ENCODE measurements around the gene CPED1.
"Not testable (repeated sequence)": the region's sequence is repeated elsewhere in the genome, so short reads cannot be mapped to it uniquely, and the experiment has no call there.

CPED1 gene

DNA sequence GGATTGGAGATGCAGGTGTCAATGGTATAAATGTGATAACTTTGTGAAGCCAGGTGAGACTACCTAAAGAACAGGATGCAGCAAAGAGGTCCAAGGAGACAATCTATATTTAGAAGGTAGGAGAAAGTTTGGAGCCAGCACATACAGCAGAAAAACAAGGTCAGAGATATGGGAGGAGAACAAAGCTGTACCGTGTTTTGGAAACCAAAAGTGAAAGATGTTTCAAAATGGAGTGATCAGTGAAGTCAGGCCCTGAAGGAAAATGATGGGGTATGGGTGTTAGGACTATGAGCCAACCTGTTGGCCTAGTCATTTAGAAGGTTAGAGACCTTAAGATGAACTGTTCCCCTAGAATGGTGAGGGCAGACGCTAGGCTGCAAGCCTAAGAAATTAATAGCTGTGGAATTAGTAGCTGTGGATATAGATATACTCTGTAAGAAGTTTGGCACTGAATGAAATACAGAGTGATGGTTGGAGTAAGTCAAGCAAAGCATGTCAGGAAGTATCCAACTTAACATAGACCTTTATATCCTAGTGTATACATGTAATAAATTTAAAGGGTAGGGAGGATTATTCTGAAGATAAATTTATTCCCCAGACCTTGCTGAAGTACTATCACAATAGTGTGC is 190.5 kb downstream of the CPED1 start:
- no peak for DNase-seq (ENCODE audit: low read depth in 1 of 2, low spot score in 1 of 2)

DNA sequence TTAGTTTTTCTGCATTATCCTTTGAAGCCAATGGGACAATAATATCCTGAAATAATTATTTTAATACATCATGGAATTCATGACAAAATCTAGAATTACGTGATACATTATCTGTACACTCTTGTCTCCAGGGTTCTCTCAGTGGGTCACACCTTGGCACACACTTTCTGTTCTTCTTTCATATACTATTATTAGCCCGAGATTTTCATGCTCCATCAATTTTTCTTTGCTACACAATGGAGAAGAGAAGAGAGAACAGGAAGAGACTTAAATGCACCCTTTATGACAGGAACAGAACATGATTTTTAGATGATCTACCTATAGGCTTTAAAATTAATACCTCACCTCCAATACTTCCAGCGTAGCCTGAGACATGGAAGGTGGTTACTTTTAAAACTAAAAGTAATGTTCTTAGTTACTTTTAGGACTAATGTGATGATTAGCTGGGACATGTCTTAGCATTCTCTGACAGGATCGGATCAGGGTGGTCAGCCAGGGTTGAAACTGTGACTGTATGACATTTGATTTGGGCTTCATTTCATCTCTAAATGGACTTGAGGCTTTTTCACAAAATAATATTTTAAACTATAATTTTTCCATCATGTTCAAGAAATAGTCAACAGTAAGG is 192.0 kb downstream of the CPED1 start:
- DNase-seq (ENCODE audit: low read depth in 1 of 2, low spot score in 1 of 2): no peak

DNA sequence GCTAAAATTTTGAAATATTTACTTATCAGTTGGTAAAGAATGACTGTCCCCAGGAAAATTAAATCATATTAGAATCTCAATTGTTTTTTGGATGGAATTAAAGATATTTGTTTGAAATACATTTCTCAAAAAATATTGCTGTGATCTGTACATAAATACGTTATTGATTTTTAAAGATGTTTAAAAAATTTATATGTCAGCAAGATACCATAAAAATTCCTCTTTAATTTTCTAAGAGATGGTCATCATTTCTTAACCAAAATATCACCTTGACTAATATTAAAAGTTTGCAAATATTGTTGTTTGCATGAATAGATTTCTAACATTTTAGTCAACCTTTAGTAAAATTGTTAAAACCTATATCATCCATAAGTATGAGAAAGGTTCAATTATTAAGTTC is 192.8 kb downstream of the CPED1 start:
- no peak for DNase-seq (ENCODE audit: low read depth in 1 of 2, low spot score in 1 of 2)

DNA sequence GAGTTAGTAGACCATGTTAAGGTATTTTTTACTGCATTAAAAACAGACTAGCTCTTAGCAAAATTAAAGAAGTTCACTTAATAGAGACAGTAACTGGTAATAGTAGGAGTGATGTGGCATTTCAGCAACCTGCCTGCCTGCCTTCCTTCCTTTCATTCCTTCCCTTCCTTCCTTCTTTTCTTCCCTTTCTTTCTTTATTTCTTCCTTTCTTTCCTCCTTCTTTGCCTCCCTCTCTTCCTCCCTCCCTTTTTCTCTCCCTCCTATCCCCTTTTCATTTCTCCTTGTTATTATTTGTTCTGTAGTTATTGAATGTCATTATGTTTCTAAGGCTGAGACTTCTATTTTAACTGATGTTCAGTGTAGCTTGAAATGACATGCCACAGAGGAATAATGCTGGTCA is 193.8 kb downstream of the CPED1 start:
- DNase-seq (ENCODE audit: low read depth in 1 of 2, low spot score in 1 of 2): no peak

- DNase-seq (ENCODE audit: low read depth in 1 of 2, low spot score in 1 of 2): no peak
Observed at GRCh38 chr7:121182902-121183301, 194.4 kb downstream of the CPED1 start.

DNA sequence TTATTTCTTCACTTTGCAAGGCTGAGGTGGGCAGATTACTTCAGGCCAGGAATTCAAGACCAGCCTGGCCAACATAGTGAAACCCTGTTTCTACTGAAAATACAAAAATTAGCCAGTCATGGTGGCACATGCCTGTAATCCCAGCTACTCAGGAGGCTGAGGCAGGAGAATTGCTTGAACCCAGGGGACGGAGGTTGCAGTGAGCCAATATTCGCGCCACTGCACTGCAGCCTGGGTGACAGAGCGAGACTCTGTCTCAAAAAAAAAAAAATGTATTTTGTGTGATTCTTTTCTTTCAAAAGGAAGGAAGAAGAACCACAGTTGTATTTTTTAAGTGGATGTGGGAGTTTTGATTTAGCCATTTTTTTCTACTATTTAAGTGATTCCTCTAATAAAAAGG is 195.4 kb downstream of the CPED1 start:
- not testable (repeated sequence) for DNase-seq (ENCODE audit: low read depth in 1 of 2, low spot score in 1 of 2)

- no peak for DNase-seq (ENCODE audit: low read depth in 1 of 2, low spot score in 1 of 2)
Observed at GRCh38 chr7:121186746-121187145, 198.2 kb downstream of the CPED1 start.

GRCh38 chr7:121187222-121187621 is 198.7 kb downstream of the CPED1 start:
- no peak for DNase-seq (ENCODE audit: low read depth in 1 of 2, low spot score in 1 of 2)

- no peak for DNase-seq (ENCODE audit: low read depth in 1 of 2, low spot score in 1 of 2)
Observed at GRCh38 chr7:121187676-121188075, 199.2 kb downstream of the CPED1 start.

GRCh38 chr7:121192834-121193233 is 204.3 kb downstream of the CPED1 start:
- DNase-seq (ENCODE audit: low read depth in 1 of 2, low spot score in 1 of 2): no peak

DNA sequence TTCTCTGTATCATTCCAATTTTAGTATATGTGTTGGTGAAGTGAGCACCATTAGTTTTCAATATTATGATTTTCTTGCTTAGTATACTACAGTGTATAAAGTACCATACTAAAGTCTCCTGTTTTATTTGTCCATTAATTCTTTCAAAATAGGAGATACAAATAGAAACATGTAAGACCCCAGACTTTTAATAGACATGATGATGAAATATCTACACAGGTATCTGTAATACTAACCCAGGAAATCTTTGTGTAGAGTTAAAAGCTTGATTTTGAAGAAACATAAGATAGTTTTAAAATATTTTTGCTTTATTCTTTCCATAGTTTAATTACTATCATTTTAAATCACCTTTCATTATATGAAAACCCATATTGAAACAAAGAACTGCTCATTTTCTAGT is 206.5 kb downstream of the CPED1 start:
- no peak for DNase-seq (ENCODE audit: low read depth in 1 of 2, low spot score in 1 of 2)

DNA sequence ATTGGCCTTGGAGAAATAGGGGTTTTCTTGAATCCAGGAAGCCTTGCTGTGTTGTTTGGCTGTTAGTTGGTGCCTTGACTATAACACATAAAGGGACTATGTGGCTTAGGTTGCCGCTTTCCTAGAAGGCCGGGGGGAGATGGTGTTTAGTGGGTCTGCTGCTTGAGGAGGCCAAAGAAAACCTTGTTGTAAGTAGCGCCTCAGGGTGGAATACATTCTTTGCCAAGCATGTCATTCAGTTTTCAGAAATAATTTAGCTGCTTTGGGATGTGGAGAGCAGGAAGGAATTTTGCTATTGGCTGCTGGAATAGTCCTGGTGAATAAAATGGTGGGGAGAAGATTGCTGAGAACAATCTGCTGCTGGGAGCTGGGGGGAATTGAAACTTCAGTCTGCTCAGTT is 207.4 kb downstream of the CPED1 start:
- DNase-seq (ENCODE audit: low read depth in 1 of 2, low spot score in 1 of 2): no peak

GRCh38 chr7:121196286-121196685 is 207.8 kb downstream of the CPED1 start:
- no peak for DNase-seq (ENCODE audit: low read depth in 1 of 2, low spot score in 1 of 2)

- no peak for DNase-seq (ENCODE audit: low read depth in 1 of 2, low spot score in 1 of 2)
Observed at GRCh38 chr7:121197455-121197854, 208.9 kb downstream of the CPED1 start.

- no peak for DNase-seq (ENCODE audit: low read depth in 1 of 2, low spot score in 1 of 2)
Observed at GRCh38 chr7:121198502-121198901, 210.0 kb downstream of the CPED1 start.

GRCh38 chr7:121202125-121202524 is 213.6 kb downstream of the CPED1 start:
- no peak for DNase-seq (ENCODE audit: low read depth in 1 of 2, low spot score in 1 of 2)

DNA sequence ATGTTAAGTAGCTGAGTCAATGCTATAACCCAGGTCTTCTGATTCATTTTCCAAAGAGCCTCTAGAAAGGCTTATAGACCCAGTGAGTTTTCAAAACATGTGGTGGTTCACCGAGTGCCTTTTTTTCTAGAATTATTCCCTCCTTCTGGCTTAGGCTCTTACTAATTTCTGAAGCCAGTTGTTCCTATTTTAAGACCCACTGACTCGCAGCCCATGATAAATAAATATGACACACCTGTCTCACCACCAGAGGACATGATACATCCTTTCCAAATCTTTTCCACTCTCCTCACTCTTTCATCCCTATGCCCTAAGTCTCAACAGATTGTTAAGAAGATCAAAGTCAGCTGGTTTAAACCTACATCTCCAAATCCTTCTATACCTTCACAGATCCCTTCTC is 214.3 kb downstream of the CPED1 start:
- DNase-seq (ENCODE audit: low read depth in 1 of 2, low spot score in 1 of 2): no peak

DNA sequence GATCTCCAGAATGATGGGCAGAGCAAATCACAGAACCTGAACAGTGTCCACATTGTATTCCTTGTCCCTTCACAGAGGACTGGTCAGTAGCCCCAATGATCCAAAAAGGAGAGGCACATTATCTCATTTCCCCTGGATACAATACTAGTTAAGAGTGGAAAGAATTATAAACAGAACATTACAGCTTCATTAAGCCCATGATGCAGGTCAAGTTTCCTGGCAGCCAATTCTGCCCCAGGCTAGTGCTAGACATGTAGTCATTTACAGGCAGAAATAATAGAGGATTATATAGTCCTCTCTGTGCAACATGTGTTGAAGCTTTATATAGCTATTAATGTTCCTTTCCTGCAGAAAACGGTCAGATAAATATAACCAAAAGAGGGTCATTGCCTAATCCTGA is 216.0 kb downstream of the CPED1 start:
- DNase-seq (ENCODE audit: low read depth in 1 of 2, low spot score in 1 of 2): no peak

GRCh38 chr7:121205777-121206176 is 217.3 kb downstream of the CPED1 start:
- DNase-seq (ENCODE audit: low read depth in 1 of 2, low spot score in 1 of 2): no peak

GRCh38 chr7:121211253-121211652 is 222.7 kb downstream of the CPED1 start:
- DNase-seq (ENCODE audit: low read depth in 1 of 2, low spot score in 1 of 2): no peak

- no peak for DNase-seq (ENCODE audit: low read depth in 1 of 2, low spot score in 1 of 2)
Observed at GRCh38 chr7:121212036-121212435, 223.5 kb downstream of the CPED1 start.

- DNase-seq (ENCODE audit: low read depth in 1 of 2, low spot score in 1 of 2): no peak
Observed at GRCh38 chr7:121214657-121215056, 226.1 kb downstream of the CPED1 start.

GRCh38 chr7:121219026-121219425 is 230.5 kb downstream of the CPED1 start:
- no peak for DNase-seq (ENCODE audit: low read depth in 1 of 2, low spot score in 1 of 2)
